ENCODE results near the gene RNF144B. TPM values are rescaled to one million over a fixed set of nuclear protein-coding genes. Genes with fewer than 3 reads are reported as not detected.

RNF144B gene
- total RNA-seq, 1 donor from 2014 or later = not detected

GRCh38 chr6:18412644-18413043 lies 25.5 kb downstream of the RNF144B start:
- no peak for TF ChIP-seq CTCF (IDR thresholded peaks at IDR 0.05; ENCODE audit: partially characterized antibody, unreplicated experiment)
- Mint-ChIP-seq H3K9me3 (ENCODE audit: unreplicated experiment) (no peaks in the 10 kb centered on the region), H3K27ac (ENCODE audit: unreplicated experiment) (no peak overlapping the region), H3K27me3 (ENCODE audit: unreplicated experiment) (no peaks in the 10 kb centered on the region), H3K4me1 (ENCODE audit: low read depth, unreplicated experiment) (no peaks in the 10 kb centered on the region), H3K36me3 (ENCODE audit: unreplicated experiment) (no peaks in the 10 kb centered on the region), H3K4me3 (ENCODE audit: unreplicated experiment) (no peak overlapping the region)
- no peak for DNase-seq

GRCh38 chr6:18413381-18413780 lies 26.2 kb downstream of the RNF144B start:
- Mint-ChIP-seq H3K9me3 (ENCODE audit: unreplicated experiment) (no peaks in the 10 kb centered on the region), H3K36me3 (ENCODE audit: unreplicated experiment) (no peaks in the 10 kb centered on the region), H3K27me3 (ENCODE audit: unreplicated experiment) (no peaks in the 10 kb centered on the region), H3K27ac (ENCODE audit: unreplicated experiment) (no peak overlapping the region), H3K4me3 (ENCODE audit: unreplicated experiment) (no peak overlapping the region), H3K4me1 (ENCODE audit: low read depth, unreplicated experiment) (no peaks in the 10 kb centered on the region)
- no peak for DNase-seq
- no peak for TF ChIP-seq CTCF (IDR thresholded peaks at IDR 0.05; ENCODE audit: partially characterized antibody, unreplicated experiment)

- H3K27ac Mint-ChIP-seq (ENCODE audit: unreplicated experiment) = no peak overlapping the region
- DNase-seq = no peak
- H3K36me3 Mint-ChIP-seq (ENCODE audit: unreplicated experiment) = no peaks in the 10 kb centered on the region
- H3K9me3 Mint-ChIP-seq (ENCODE audit: unreplicated experiment) = no peaks in the 10 kb centered on the region
- H3K4me1 Mint-ChIP-seq (ENCODE audit: low read depth, unreplicated experiment) = no peaks in the 10 kb centered on the region
- H3K4me3 Mint-ChIP-seq (ENCODE audit: unreplicated experiment) = no peak overlapping the region
- TF ChIP-seq CTCF (IDR thresholded peaks at IDR 0.05; ENCODE audit: partially characterized antibody, unreplicated experiment) = no peak
- no peaks in the 10 kb centered on the region for H3K27me3 Mint-ChIP-seq (ENCODE audit: unreplicated experiment)
Observed at GRCh38 chr6:18414116-18414515, 27.0 kb downstream of the RNF144B start.

- Mint-ChIP-seq H3K27me3 (ENCODE audit: unreplicated experiment) (no peaks in the 10 kb centered on the region), H3K9me3 (ENCODE audit: unreplicated experiment) (peaks cover 2% of the 10 kb centered on the region), H3K4me1 (ENCODE audit: low read depth, unreplicated experiment) (no peaks in the 10 kb centered on the region), H3K36me3 (ENCODE audit: unreplicated experiment) (no peaks in the 10 kb centered on the region), H3K27ac (ENCODE audit: unreplicated experiment) (no peak overlapping the region), H3K4me3 (ENCODE audit: unreplicated experiment) (no peak overlapping the region)
- TF ChIP-seq CTCF (IDR thresholded peaks at IDR 0.05; ENCODE audit: partially characterized antibody, unreplicated experiment) = no peak
- no peak for DNase-seq
Observed at GRCh38 chr6:18415207-18415606, 28.1 kb downstream of the RNF144B start.

- Mint-ChIP-seq H3K4me3 (ENCODE audit: unreplicated experiment) (no peak overlapping the region), H3K9me3 (ENCODE audit: unreplicated experiment) (peaks cover 2% of the 10 kb centered on the region), H3K4me1 (ENCODE audit: low read depth, unreplicated experiment) (no peaks in the 10 kb centered on the region), H3K27me3 (ENCODE audit: unreplicated experiment) (no peaks in the 10 kb centered on the region), H3K36me3 (ENCODE audit: unreplicated experiment) (no peaks in the 10 kb centered on the region), H3K27ac (ENCODE audit: unreplicated experiment) (no peak overlapping the region)
- no peak for TF ChIP-seq CTCF (IDR thresholded peaks at IDR 0.05; ENCODE audit: partially characterized antibody, unreplicated experiment)
- DNase-seq = no peak
Observed at GRCh38 chr6:18415671-18416340, 28.7 kb downstream of the RNF144B start.

Data from glutamatergic neuron (in vitro differentiated cells).